GM18499 (cell line): Measurements from ENCODE around the gene CDH13.

Source experiments
- ATAC-seq: cut with Tn5 transposase; IDR thresholded peaks from one replicate; pipeline ENCODE4 v1.9.1; 2021; ENCODE audit warnings: moderate number of reproducible peaks; ENCODE audit not compliant: insufficient read depth, unreplicated experiment

Gene CDH13

GRCh38 chr16:82769845-82770244 is 143.1 kb downstream of the CDH13 start:
- ATAC-seq: no peak

GRCh38 chr16:82772215-82772614 is 145.4 kb downstream of the CDH13 start:
- no peak for ATAC-seq

GRCh38 chr16:82773018-82773417 is 146.2 kb downstream of the CDH13 start:
- ATAC-seq: no peak

- ATAC-seq: no peak
These were observed 149.8 kb downstream of the CDH13 start for GRCh38 chr16:82776470-82777146.

- ATAC-seq: no peak
These were observed 156.0 kb downstream of the CDH13 start for GRCh38 chr16:82782715-82783251.

- ATAC-seq: no peak
These were observed 157.3 kb downstream of the CDH13 start for GRCh38 chr16:82783933-82784572.

GRCh38 chr16:82784573-82784968 is 157.8 kb downstream of the CDH13 start:
- no peak for ATAC-seq

GRCh38 chr16:82788225-82788624 is 161.5 kb downstream of the CDH13 start:
- ATAC-seq: no peak

- ATAC-seq: no peak
These were observed 162.2 kb downstream of the CDH13 start for GRCh38 chr16:82788919-82789318.

GRCh38 chr16:82792693-82793092 is 165.9 kb downstream of the CDH13 start:
- ATAC-seq: no peak

- no peak for ATAC-seq
These were observed 166.9 kb downstream of the CDH13 start for GRCh38 chr16:82793528-82794245.

- no peak for ATAC-seq
These were observed 169.3 kb downstream of the CDH13 start for GRCh38 chr16:82796047-82796446.

- no peak for ATAC-seq
These were observed 174.6 kb downstream of the CDH13 start for GRCh38 chr16:82801361-82801760.

GRCh38 chr16:82805866-82806265 is 179.1 kb downstream of the CDH13 start:
- no peak for ATAC-seq

- ATAC-seq: no peak
These were observed 180.5 kb downstream of the CDH13 start for GRCh38 chr16:82807311-82807710.

- ATAC-seq: no peak
These were observed 181.3 kb downstream of the CDH13 start for GRCh38 chr16:82808036-82808435.

- ATAC-seq: no peak
These were observed 183.3 kb downstream of the CDH13 start for GRCh38 chr16:82810077-82810476.

GRCh38 chr16:82814059-82814458 is 187.3 kb downstream of the CDH13 start:
- no peak for ATAC-seq

GRCh38 chr16:82819286-82819685 is 192.5 kb downstream of the CDH13 start:
- ATAC-seq: no peak

GRCh38 chr16:82820855-82821254 is 194.1 kb downstream of the CDH13 start:
- ATAC-seq: no peak

- no peak for ATAC-seq
These were observed 197.6 kb downstream of the CDH13 start for GRCh38 chr16:82824408-82824807.
